Ishikawa (cell line): Measurements from ENCODE around the gene MT1E.

Experiments used
- CREB1 ChIP-seq: IDR thresholded peaks from 2 replicates; pipeline ENCODE4 v1.6.1; 2012; ENCODE audit warnings: low read depth
- EP300 ChIP-seq: IDR thresholded peaks from 2 replicates; pipeline ENCODE4 v1.6.1; 2012; ENCODE audit warnings: borderline replicate concordance
- NFIC ChIP-seq: IDR thresholded peaks from 2 replicates; pipeline ENCODE4 v1.6.1; 2012
- TF ChIP-seq, protein P1 (sequence below): IDR thresholded peaks from 2 replicates; pipeline ENCODE4 v1.6.1; 2012
- TF ChIP-seq, protein P2 (sequence below): IDR thresholded peaks from 2 replicates; pipeline ENCODE4 v1.6.1; 2012

DNA sequence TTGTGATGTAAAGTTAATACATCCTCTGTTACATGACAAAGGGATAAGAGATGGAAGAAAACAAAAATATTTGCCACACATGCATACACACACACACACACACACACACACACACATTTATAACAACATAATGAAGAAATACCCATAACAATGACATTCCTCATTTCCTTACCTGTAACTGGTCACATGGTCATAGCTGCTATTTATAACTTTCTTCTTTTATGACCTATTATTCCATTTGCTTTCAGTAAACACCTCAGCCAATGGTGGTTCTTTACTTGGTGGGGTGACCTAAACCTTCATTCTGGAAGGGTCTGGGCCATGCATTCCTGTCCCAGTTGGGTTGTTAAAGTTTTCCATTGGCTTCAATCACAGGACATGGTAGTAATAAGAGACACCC is 11.9 kb upstream of the MT1E start:
- TF ChIP-seq EP300 (no peak), NFIC (no peak), CREB1 (no peak)
- TF ChIP-seq, protein P1, sequence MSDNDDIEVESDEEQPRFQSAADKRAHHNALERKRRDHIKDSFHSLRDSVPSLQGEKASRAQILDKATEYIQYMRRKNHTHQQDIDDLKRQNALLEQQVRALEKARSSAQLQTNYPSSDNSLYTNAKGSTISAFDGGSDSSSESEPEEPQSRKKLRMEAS = no peak
- TF ChIP-seq, protein P2, sequence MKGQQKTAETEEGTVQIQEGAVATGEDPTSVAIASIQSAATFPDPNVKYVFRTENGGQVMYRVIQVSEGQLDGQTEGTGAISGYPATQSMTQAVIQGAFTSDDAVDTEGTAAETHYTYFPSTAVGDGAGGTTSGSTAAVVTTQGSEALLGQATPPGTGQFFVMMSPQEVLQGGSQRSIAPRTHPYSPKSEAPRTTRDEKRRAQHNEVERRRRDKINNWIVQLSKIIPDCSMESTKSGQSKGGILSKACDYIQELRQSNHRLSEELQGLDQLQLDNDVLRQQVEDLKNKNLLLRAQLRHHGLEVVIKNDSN = peak; percentile 48; the same call in 1 of the 2 replicates
